ENCODE results near the gene C16orf54.
"Not testable (repeated sequence)": the region's sequence is repeated elsewhere in the genome, so short reads cannot be mapped to it uniquely, and the experiment has no call there.

C16orf54 gene

GRCh38 chr16:29721167-29721879, 24.5 kb downstream of the C16orf54 start:
- H3K36me3 ChIP-seq (ENCODE audit: control insufficient read depth in 2 of 2, insufficient read depth in 1 of 2, low read length in 2 of 2); H3K9me3 ChIP-seq (ENCODE audit: control insufficient read depth, insufficient read depth, low read depth, low read length); H3K4me1 ChIP-seq (ENCODE audit: control insufficient read depth, insufficient read depth, low read length); H3K27ac ChIP-seq (ENCODE audit: extremely low read depth, low read depth, low read length); POLR2A ChIA-PET; H3K4me3 ChIP-seq (ENCODE audit: low read depth, low read length): not testable (repeated sequence)
- TF ChIP-seq ZBTB8A (tag by site-specific recombination; IDR thresholded peaks at IDR 0.05) (peak; percentile 68), PRDM1 (tag by site-specific recombination; IDR thresholded peaks at IDR 0.05) (peak; percentile 75), ZNF2 (tag by site-specific recombination; IDR thresholded peaks at IDR 0.05) (peak; percentile 28; the same call in 1 of the 2 replicates), IKZF3 (tag by site-specific recombination; IDR thresholded peaks at IDR 0.05) (peak; percentile 46; the same call in 1 of the 2 replicates), ZNF654 (tag by site-specific recombination; IDR thresholded peaks at IDR 0.05; ENCODE audit: low read depth) (peak; percentile 51), ZBTB17 (tag by site-specific recombination; IDR thresholded peaks at IDR 0.05) (0 out of 2 replicates have a peak, but pooled peaks have one; percentile 15)
- CTCF ChIA-PET: interaction anchor here (0.7 to 6.2 kb wide), 4 partner anchors 21 to 344 kb away, joined by 3 to 47 read pairs (median 4); partner anchors contain the start of gene ALDOA

GRCh38 chr16:29720703-29721102, 25.1 kb downstream of the C16orf54 start:
- CTCF ChIA-PET: interaction anchor here (0.6 to 6.2 kb wide), 6 partner anchors 10 to 345 kb away, joined by 3 to 47 read pairs (median 4); partner anchors contain the start of gene ALDOA
- H3K4me3 ChIP-seq (ENCODE audit: low read depth, low read length): no peak overlapping the region
- TF ChIP-seq AEBP2 (tag by site-specific recombination; IDR thresholded peaks at IDR 0.05; ENCODE audit: borderline replicate concordance) (no peak), ZNF362 (tag by site-specific recombination; IDR thresholded peaks at IDR 0.05) (0 out of 2 replicates have a peak, but pooled peaks have one; percentile 25), ZNF658 (tag by site-specific recombination; IDR thresholded peaks at IDR 0.05) (no peak), ZNF112 (tag by site-specific recombination; IDR thresholded peaks at IDR 0.05) (no peak), SALL2 (tag by site-specific recombination; IDR thresholded peaks at IDR 0.05; ENCODE audit: borderline replicate concordance) (no peak), ZNF214 (tag by site-specific recombination; IDR thresholded peaks at IDR 0.05; ENCODE audit: borderline replicate concordance) (no peak), ZBTB17 (tag by site-specific recombination; IDR thresholded peaks at IDR 0.05) (peak; percentile 83), ZBTB8A (tag by site-specific recombination; IDR thresholded peaks at IDR 0.05) (no peak), OVOL3 (tag by site-specific recombination; IDR thresholded peaks at IDR 0.05) (no peak)
- POLR2A ChIA-PET: no interaction called here
- no peaks in the 10 kb centered on the region for H3K36me3 ChIP-seq (ENCODE audit: control insufficient read depth in 2 of 2, insufficient read depth in 1 of 2, low read length in 2 of 2)
- no peaks in the 10 kb centered on the region for H3K9me3 ChIP-seq (ENCODE audit: control insufficient read depth, insufficient read depth, low read depth, low read length)
- no peaks in the 10 kb centered on the region for H3K4me1 ChIP-seq (ENCODE audit: control insufficient read depth, insufficient read depth, low read length)
- H3K27ac ChIP-seq (ENCODE audit: extremely low read depth, low read depth, low read length): no peak overlapping the region

- H3K4me3 ChIP-seq (ENCODE audit: low read depth, low read length): no peak overlapping the region
- H3K9me3 ChIP-seq (ENCODE audit: control insufficient read depth, insufficient read depth, low read depth, low read length): no peaks in the 10 kb centered on the region
- no peaks in the 10 kb centered on the region for H3K36me3 ChIP-seq (ENCODE audit: control insufficient read depth in 2 of 2, insufficient read depth in 1 of 2, low read length in 2 of 2)
- H3K27ac ChIP-seq (ENCODE audit: extremely low read depth, low read depth, low read length): no peak overlapping the region
- POLR2A ChIA-PET: no interaction called here
- CTCF ChIA-PET: interaction anchor here (0.6 kb wide), 1 partner anchor 27 kb away, joined by 4 read pairs; no protein-coding TSS in a partner anchor
- TF ChIP-seq ZFHX2 (tag by site-specific recombination; conservative IDR thresholded peaks at IDR 0.05) (0 out of 2 replicates have a peak, but pooled peaks have one; percentile 8), SP7 (tag by site-specific recombination; IDR thresholded peaks at IDR 0.05) (no peak), ZNF580 (tag by site-specific recombination; IDR thresholded peaks at IDR 0.05) (no peak), MYNN (tag by site-specific recombination; IDR thresholded peaks at IDR 0.05; ENCODE audit: borderline replicate concordance) (no peak), ZNF221 (tag by site-specific recombination; IDR thresholded peaks at IDR 0.05; ENCODE audit: borderline replicate concordance) (no peak), ZNF776 (tag by site-specific recombination; IDR thresholded peaks at IDR 0.05; ENCODE audit: borderline replicate concordance) (no peak), ZNF146 (tag by site-specific recombination; IDR thresholded peaks at IDR 0.05) (no peak)
- peaks cover 6% of the 10 kb centered on the region; the same call in 1 of the 2 replicates for H3K4me1 ChIP-seq (ENCODE audit: control insufficient read depth, insufficient read depth, low read length)
Measured at GRCh38 chr16:29719063-29719462, 26.7 kb downstream of the C16orf54 start.

Measured in HEK293 (cell line).